Activated CD4-positive, alpha-beta T cell treated with anti-CD3 and anti-CD28 coated beads, Interleukin-2, amount 50 U/mL, for 16 hours (primary cell): ENCODE data around the gene UBE2K.
A peak's percentile ranks its signal among the peaks of the same experiment; 100 is the strongest.
"Not testable (repeated sequence)": the region's sequence is repeated elsewhere in the genome, so short reads cannot be mapped to it uniquely, and the experiment has no call there.

ENCODE experiments used
- DNase-seq: peaks from one replicate; pipeline ENCODE4 v3.0.0-alpha.2; 2020

The UBE2K gene

GRCh38 chr4:39732728-39733127, 34.8 kb downstream of the UBE2K start:
- DNase-seq = peak; percentile 49

- not testable (repeated sequence) for DNase-seq
Observed at GRCh38 chr4:39739591-39739990, 41.7 kb downstream of the UBE2K start.

GRCh38 chr4:39741401-39741800, 43.5 kb downstream of the UBE2K start:
- no peak for DNase-seq

GRCh38 chr4:39745920-39746319, 48.0 kb downstream of the UBE2K start:
- no peak for DNase-seq

- no peak for DNase-seq
Observed at GRCh38 chr4:39750216-39750615, 52.3 kb downstream of the UBE2K start.

GRCh38 chr4:39754309-39754708, 56.4 kb downstream of the UBE2K start:
- DNase-seq = no peak

GRCh38 chr4:39756159-39756558, 58.2 kb downstream of the UBE2K start:
- DNase-seq = no peak

GRCh38 chr4:39758176-39758575, 60.2 kb downstream of the UBE2K start:
- DNase-seq = no peak

GRCh38 chr4:39759569-39759968, 61.6 kb downstream of the UBE2K start:
- DNase-seq = no peak

GRCh38 chr4:39761005-39761667, 63.2 kb downstream of the UBE2K start:
- DNase-seq = no peak

GRCh38 chr4:39763714-39764572, 66.0 kb downstream of the UBE2K start:
- no peak for DNase-seq

GRCh38 chr4:39770005-39770404, 72.1 kb downstream of the UBE2K start:
- DNase-seq = no peak

GRCh38 chr4:39770471-39770870, 72.5 kb downstream of the UBE2K start:
- DNase-seq = no peak

GRCh38 chr4:39770969-39771724, 73.2 kb downstream of the UBE2K start:
- no peak for DNase-seq

- DNase-seq = not testable (repeated sequence)
Observed at GRCh38 chr4:39781988-39782387, 84.1 kb downstream of the UBE2K start.

GRCh38 chr4:39785083-39785482, 87.1 kb downstream of the UBE2K start:
- DNase-seq = no peak

GRCh38 chr4:39786838-39787237, 88.9 kb downstream of the UBE2K start:
- DNase-seq = no peak

- DNase-seq = no peak
Observed at GRCh38 chr4:39792128-39792527, 94.2 kb downstream of the UBE2K start.

- no peak for DNase-seq
Observed at GRCh38 chr4:39792529-39792928, 94.6 kb downstream of the UBE2K start.

GRCh38 chr4:39792976-39793375, 95.0 kb downstream of the UBE2K start:
- DNase-seq = not testable (repeated sequence)

GRCh38 chr4:39802005-39802404, 104.1 kb downstream of the UBE2K start:
- DNase-seq = no peak

- DNase-seq = no peak
Observed at GRCh38 chr4:39808231-39808749, 110.4 kb downstream of the UBE2K start.

GRCh38 chr4:39812500-39812899, 114.6 kb downstream of the UBE2K start:
- DNase-seq = no peak
